NCI-H2029 treated with DMSO at 0.1 percent for 48 hours (cell line): ENCODE measurements around the gene CCDC142.
A peak's percentile ranks its signal among the peaks of the same experiment; 100 is the strongest.

Experiments
- DNase-seq: peaks from one replicate; lab custom pipeline; 2025; lab: John Stamatoyannopoulos, UW

The CCDC142 gene

GRCh38 chr2:74441170-74441689 is 41.6 kb downstream of the CCDC142 start:
- peak; percentile 20 for DNase-seq

GRCh38 chr2:74440378-74441169 is 42.2 kb downstream of the CCDC142 start:
- peak; percentile 36 for DNase-seq

- no peak for DNase-seq
These were observed 42.9 kb downstream of the CCDC142 start for GRCh38 chr2:74439803-74440377.

- DNase-seq: no peak
These were observed 43.4 kb downstream of the CCDC142 start for GRCh38 chr2:74439373-74439772.

- DNase-seq: no peak
These were observed 44.5 kb downstream of the CCDC142 start for GRCh38 chr2:74438248-74438647.

GRCh38 chr2:74436848-74437695 is 45.7 kb downstream of the CCDC142 start:
- DNase-seq: no peak

- DNase-seq: no peak
These were observed 46.5 kb downstream of the CCDC142 start for GRCh38 chr2:74436111-74436805.

GRCh38 chr2:74430502-74430901 is 52.3 kb downstream of the CCDC142 start:
- no peak for DNase-seq

- DNase-seq: no peak
These were observed 53.0 kb downstream of the CCDC142 start for GRCh38 chr2:74429487-74430451.

GRCh38 chr2:74428675-74429074 is 54.1 kb downstream of the CCDC142 start:
- no peak for DNase-seq

GRCh38 chr2:74427551-74427950 is 55.2 kb downstream of the CCDC142 start:
- DNase-seq: no peak

- no peak for DNase-seq
These were observed 56.5 kb downstream of the CCDC142 start for GRCh38 chr2:74426181-74426758.

- no peak for DNase-seq
These were observed 57.3 kb downstream of the CCDC142 start for GRCh38 chr2:74425523-74425922.

GRCh38 chr2:74424995-74425406 is 57.8 kb downstream of the CCDC142 start:
- no peak for DNase-seq

- DNase-seq: no peak
These were observed 58.4 kb downstream of the CCDC142 start for GRCh38 chr2:74424139-74424992.
